HL-60 (cell line): Measurements from ENCODE around the gene PTBP2.

Experiments used
- DNase-seq, 2 experiments: peaks; one replicate each; pipeline ENCODE4 v3.0.0-alpha.2; 2010 to 2020; ENCODE audit warnings: low read depth in 1 of 2, low spot score in 1 of 2
- H3K27ac ChIP-seq: fragments of 250-450 bp; sonication (Bioruptor Pico); replicated peaks from 2 replicates; pipeline ENCODE4 v1.5.1; 2020; ENCODE audit warnings: mild to moderate bottlenecking, moderate library complexity
- H3K27me3 ChIP-seq: fragments of 250-450 bp; sonication (Bioruptor Pico); 2 replicates; pipeline ENCODE4 v1.5.1; 2021; ENCODE audit warnings: mild to moderate bottlenecking, moderate library complexity; ENCODE audit not compliant: insufficient read depth, poor library complexity, severe bottlenecking
- H3K4me3 ChIP-seq: replicated peaks from 2 replicates; pipeline ENCODE4 v1.5.1; 2011; ENCODE audit warnings: mild to moderate bottlenecking, control low read depth, low read length; ENCODE audit not compliant: insufficient read depth
- CTCF ChIP-seq: IDR thresholded peaks from one replicate; pipeline ENCODE4 v1.5.1; 2011; ENCODE audit warnings: low read length, control low read depth, inconsistent platforms; ENCODE audit not compliant: insufficient read depth
- GABPA ChIP-seq: IDR thresholded peaks from 2 replicates; pipeline ENCODE4 v1.6.1; 2012; ENCODE audit warnings: low read depth
- POLR2AphosphoS5 ChIP-seq: IDR thresholded peaks from 2 replicates; pipeline ENCODE4 v1.6.1; 2012; ENCODE audit warnings: low read depth
- SPI1 ChIP-seq: IDR thresholded peaks from 2 replicates; pipeline ENCODE4 v1.6.1; 2012; ENCODE audit warnings: low read depth, mild to moderate bottlenecking, borderline replicate concordance
- TF ChIP-seq, protein P1 (sequence below): IDR thresholded peaks from 2 replicates; pipeline ENCODE4 v1.6.1; 2012; ENCODE audit warnings: low read depth; ENCODE audit not compliant: insufficient replicate concordance

Gene PTBP2

DNA sequence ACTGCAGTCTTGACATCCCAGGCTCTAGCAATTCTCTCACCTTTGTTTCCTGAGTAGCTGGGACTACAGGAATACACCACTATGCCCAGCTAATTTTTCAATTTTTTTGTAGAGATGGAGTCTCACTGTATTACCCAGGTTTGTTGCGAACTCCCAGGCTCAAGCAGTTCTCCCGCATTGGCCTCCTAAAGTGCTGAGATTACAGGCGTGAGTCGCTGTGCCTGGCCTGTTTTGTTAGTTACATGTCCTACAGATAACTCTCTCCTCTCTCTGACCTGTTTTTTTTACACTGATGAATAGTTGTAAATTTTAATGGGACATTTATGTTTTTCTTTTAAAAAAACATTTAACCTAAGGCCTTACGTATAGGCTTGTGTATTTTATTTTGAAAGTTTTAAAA lies 19.8 kb downstream of the PTBP2 start:
- no peak for TF ChIP-seq GABPA
- no peak for TF ChIP-seq POLR2AphosphoS5
- TF ChIP-seq, protein P1, sequence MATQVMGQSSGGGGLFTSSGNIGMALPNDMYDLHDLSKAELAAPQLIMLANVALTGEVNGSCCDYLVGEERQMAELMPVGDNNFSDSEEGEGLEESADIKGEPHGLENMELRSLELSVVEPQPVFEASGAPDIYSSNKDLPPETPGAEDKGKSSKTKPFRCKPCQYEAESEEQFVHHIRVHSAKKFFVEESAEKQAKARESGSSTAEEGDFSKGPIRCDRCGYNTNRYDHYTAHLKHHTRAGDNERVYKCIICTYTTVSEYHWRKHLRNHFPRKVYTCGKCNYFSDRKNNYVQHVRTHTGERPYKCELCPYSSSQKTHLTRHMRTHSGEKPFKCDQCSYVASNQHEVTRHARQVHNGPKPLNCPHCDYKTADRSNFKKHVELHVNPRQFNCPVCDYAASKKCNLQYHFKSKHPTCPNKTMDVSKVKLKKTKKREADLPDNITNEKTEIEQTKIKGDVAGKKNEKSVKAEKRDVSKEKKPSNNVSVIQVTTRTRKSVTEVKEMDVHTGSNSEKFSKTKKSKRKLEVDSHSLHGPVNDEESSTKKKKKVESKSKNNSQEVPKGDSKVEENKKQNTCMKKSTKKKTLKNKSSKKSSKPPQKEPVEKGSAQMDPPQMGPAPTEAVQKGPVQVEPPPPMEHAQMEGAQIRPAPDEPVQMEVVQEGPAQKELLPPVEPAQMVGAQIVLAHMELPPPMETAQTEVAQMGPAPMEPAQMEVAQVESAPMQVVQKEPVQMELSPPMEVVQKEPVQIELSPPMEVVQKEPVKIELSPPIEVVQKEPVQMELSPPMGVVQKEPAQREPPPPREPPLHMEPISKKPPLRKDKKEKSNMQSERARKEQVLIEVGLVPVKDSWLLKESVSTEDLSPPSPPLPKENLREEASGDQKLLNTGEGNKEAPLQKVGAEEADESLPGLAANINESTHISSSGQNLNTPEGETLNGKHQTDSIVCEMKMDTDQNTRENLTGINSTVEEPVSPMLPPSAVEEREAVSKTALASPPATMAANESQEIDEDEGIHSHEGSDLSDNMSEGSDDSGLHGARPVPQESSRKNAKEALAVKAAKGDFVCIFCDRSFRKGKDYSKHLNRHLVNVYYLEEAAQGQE = no peak
- TF ChIP-seq SPI1 = no peak
- TF ChIP-seq CTCF = no peak
- no peaks in the 10 kb centered on the region for H3K27me3 ChIP-seq
- H3K4me3 ChIP-seq = no peak overlapping the region
- no peak overlapping the region for H3K27ac ChIP-seq
- no peak for DNase-seq

GRCh38 chr1:96746440-96747420 lies 25.1 kb downstream of the PTBP2 start:
- no peaks in the 10 kb centered on the region for H3K27me3 ChIP-seq
- no peak overlapping the region for H3K27ac ChIP-seq
- TF ChIP-seq GABPA (no peak), CTCF (no peak), POLR2AphosphoS5 (no peak), SPI1 (no peak)
- TF ChIP-seq, protein P1 = no peak
- no peak for DNase-seq
- no peak overlapping the region for H3K4me3 ChIP-seq

- Histone ChIP-seq H3K27ac (no peak overlapping the region), H3K4me3 (no peak overlapping the region), H3K27me3 (no peaks in the 10 kb centered on the region)
- no peak for DNase-seq
- TF ChIP-seq GABPA (no peak), POLR2AphosphoS5 (no peak), SPI1 (no peak)
Measured at GRCh38 chr1:96747565-96747964, 26.0 kb downstream of the PTBP2 start.

GRCh38 chr1:96748078-96748477 lies 26.5 kb downstream of the PTBP2 start:
- TF ChIP-seq, protein P1 = no peak
- TF ChIP-seq CTCF = no peak
- TF ChIP-seq SPI1 = no peak
- TF ChIP-seq GABPA = no peak
- no peak for TF ChIP-seq POLR2AphosphoS5

More at GRCh38 chr1:96748078-96748477, 26.5 kb downstream of the PTBP2 start:
- Histone ChIP-seq H3K27me3 (no peaks in the 10 kb centered on the region), H3K27ac (no peak overlapping the region), H3K4me3 (no peak overlapping the region)
- no peak for DNase-seq
